GM19239 (cell line): ENCODE data around the gene A4GNT.
A peak's percentile ranks its signal among the peaks of the same experiment; 100 is the strongest.
"Not testable (repeated sequence)": the region's sequence is repeated elsewhere in the genome, so short reads cannot be mapped to it uniquely, and the experiment has no call there.

Experiments used
- DNase-seq: peaks from one replicate; pipeline ENCODE4 v3.0.0; 2011; ENCODE audit warnings: low spot score; ENCODE audit not compliant: insufficient read length
- FAIRE-seq: peaks from 2 replicates; lab custom pipeline; 2011; peaks lifted over from hg19 to GRCh38; lab: Jason Lieb, UNC

Gene A4GNT

GRCh38 chr3:138132239-138132638 lies at the start of gene A4GNT:
Gene A4GNT (minus strand): TSS chr3:138132390. CDS start chr3:138131256, 1,134 bp downstream.
- DNase-seq (no peak), FAIRE-seq (no peak)

GRCh38 chr3:138180375-138181029 lies 48.3 kb upstream of the A4GNT start:
- DNase-seq: no peak

GRCh38 chr3:138174421-138175131 lies 42.4 kb upstream of the A4GNT start, which contains the start of gene DBR1:
Gene DBR1 (minus strand): TSS chr3:138174921. CDS start chr3:138174795, 126 bp downstream.
- DNase-seq (peak; percentile 51), FAIRE-seq (peak; percentile 23)

More at GRCh38 chr3:138180375-138181029, 48.3 kb upstream of the A4GNT start:
- peak; percentile 72 for FAIRE-seq

- no peak for DNase-seq
- FAIRE-seq: peak; percentile 83
Measured at GRCh38 chr3:138173769-138174420, 41.7 kb upstream of the A4GNT start.

- no peak for FAIRE-seq
- DNase-seq: no peak
Measured at GRCh38 chr3:138172625-138173024, 40.4 kb upstream of the A4GNT start.

- FAIRE-seq (no peak), DNase-seq (no peak)
Measured at GRCh38 chr3:138165061-138165460, 32.9 kb upstream of the A4GNT start.

- no peak for FAIRE-seq
- no peak for DNase-seq
Measured at GRCh38 chr3:138157743-138158142, 25.6 kb upstream of the A4GNT start.

GRCh38 chr3:138154534-138154933 lies 22.3 kb upstream of the A4GNT start:
- FAIRE-seq (no peak), DNase-seq (no peak)

- no peak for DNase-seq
- no peak for FAIRE-seq
Measured at GRCh38 chr3:138148503-138148902, 16.3 kb upstream of the A4GNT start.

- not testable (repeated sequence) for FAIRE-seq, DNase-seq
Measured at GRCh38 chr3:138142181-138142580, 10.0 kb upstream of the A4GNT start.

- FAIRE-seq: no peak
- no peak for DNase-seq
Measured at GRCh38 chr3:138140940-138141339, 8.8 kb upstream of the A4GNT start.

- DNase-seq: no peak
- FAIRE-seq: no peak
Measured at GRCh38 chr3:138139691-138140090, 7.5 kb upstream of the A4GNT start.

GRCh38 chr3:138137861-138138260 lies 5.7 kb upstream of the A4GNT start:
- FAIRE-seq: no peak
- DNase-seq: no peak

GRCh38 chr3:138136201-138136600 lies 4.0 kb upstream of the A4GNT start:
- no peak for FAIRE-seq
- DNase-seq: no peak

- FAIRE-seq (no peak), DNase-seq (no peak)
Measured at GRCh38 chr3:138135833-138136194, 3.6 kb upstream of the A4GNT start.

- FAIRE-seq: no peak
- DNase-seq: no peak
Measured at GRCh38 chr3:138135146-138135832, 3.1 kb upstream of the A4GNT start.

GRCh38 chr3:138127636-138128365 lies 4.4 kb downstream of the A4GNT start:
- no peak for DNase-seq
- no peak for FAIRE-seq

- no peak for DNase-seq
- no peak for FAIRE-seq
Measured at GRCh38 chr3:138125548-138126221, 6.5 kb downstream of the A4GNT start.

- DNase-seq (no peak), FAIRE-seq (no peak)
Measured at GRCh38 chr3:138124706-138125355, 7.4 kb downstream of the A4GNT start.
